Measurements from ENCODE around the gene COL4A3.

COL4A3 gene

DNA sequence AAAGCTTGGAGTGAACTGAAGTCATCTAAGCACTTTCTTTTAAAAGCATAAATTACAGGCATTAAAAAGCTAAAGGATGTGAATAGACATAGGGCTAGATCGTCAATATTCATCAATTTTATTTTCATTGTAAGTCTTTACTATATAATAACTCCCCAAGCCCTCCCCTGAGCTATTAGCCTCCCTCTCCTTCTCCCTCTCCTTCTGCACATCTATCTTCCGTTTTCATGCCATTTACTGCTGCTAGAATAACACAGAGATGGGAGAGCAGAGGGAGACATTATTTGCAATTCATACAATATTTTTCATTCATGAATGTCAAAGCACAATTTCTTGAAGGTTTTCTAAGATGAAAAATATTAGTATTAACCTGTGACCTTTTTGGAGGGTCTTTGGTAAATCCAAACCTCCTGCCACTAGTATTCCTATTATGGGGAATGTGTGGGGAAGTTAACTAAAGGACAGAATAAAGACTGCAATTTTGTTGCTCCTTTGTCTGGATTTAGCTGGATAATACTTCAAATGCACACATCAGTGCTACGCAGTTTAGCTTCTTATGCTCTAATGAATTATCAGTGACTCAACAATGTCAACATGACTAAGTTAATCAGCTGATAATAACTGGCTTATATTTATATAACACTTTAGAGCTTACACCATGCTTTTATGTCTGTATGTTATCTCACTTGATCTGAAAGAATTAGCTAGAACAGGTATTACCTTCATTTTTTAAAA, 132.4 kb downstream of the COL4A3 start:
- DNase-seq, result no peak

DNA sequence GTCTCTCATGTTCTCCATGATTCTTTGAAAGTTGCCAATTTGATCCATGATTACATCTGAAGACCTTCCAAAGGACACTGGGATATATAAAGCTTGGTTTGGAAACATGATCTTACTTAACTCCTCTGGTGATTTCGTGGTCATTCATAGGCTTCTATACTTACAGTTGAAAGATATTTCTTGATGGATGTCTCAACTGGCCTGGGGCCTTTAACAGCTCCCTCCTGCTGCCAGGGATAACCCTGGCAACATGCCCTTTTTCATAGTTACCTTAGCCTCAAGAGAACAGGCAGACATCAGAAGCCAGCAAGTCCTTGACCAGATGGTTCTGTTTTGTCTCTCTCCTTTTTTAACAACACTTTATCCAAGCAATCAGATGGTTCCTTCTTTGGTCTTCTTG, 137.1 kb downstream of the COL4A3 start:
- DNase-seq, result no peak

- no peak for DNase-seq
Measured at GRCh38 chr2:227308784-227309183, 144.4 kb downstream of the COL4A3 start.

DNA sequence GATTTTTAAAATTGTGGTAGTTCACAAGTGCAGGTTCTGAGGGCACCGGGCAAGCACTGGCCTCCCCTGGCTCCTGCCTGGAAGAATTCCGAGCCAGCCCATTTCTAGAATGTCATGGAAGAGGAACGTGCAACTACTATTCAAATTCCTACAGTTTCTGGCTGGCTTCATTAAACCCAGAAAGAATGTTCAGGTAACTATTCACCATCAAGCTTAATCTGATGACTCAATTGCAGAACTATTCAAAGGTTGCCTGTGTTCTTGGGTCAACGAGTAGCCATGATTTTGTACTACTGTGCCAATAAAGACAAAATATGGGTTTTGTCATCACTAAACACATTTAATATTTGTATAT, 146.3 kb downstream of the COL4A3 start:
- DNase-seq, result no peak

- DNase-seq, result no peak
Measured at GRCh38 chr2:227311861-227312506, 147.6 kb downstream of the COL4A3 start.

DNA sequence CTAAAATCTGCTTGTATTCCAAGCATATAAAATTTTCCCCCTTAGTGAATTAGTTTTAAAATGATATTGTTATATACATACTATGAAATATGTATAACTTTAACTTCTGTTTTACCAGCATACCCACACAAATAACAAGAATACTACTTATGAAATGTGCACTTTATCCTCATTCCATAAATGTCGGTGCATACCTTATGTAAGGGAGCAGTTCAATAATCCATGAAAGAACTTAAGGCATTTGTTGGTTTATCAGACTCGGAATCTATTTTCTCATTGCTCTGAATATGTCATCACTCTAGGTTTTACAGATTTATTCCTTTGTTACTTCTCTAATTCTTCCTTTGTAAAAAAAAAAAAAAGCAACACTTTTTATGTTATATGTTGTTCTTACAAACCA, 148.2 kb downstream of the COL4A3 start:
- DNase-seq, result no peak

GRCh38 chr2:227313310-227313709, 148.9 kb downstream of the COL4A3 start:
- no peak for DNase-seq

GRCh38 chr2:227317834-227318233, 153.4 kb downstream of the COL4A3 start:
- DNase-seq, result no peak

- no peak for DNase-seq
Measured at GRCh38 chr2:227320305-227321094, 156.1 kb downstream of the COL4A3 start.

GRCh38 chr2:227322530-227323205, 158.2 kb downstream of the COL4A3 start:
- no peak for DNase-seq

DNA sequence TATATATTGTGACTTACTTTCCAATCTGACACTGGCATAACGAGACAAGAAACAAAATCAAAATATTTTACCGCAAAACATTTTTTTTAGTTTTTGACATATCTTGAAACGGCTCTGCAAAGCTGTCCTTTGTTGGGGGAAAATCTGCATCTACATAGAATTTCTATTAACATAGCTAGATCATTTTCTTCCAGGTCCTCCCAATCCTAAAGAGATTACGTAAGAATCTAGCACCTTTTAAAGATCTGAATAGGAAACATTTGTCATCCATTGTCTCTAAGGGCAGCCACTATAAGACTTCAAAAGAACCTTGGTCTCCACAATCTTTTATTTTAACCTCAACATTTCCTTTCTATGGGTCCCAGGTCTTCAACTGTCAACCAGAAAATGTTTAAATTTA, 159.4 kb downstream of the COL4A3 start:
- no peak for DNase-seq

DNA sequence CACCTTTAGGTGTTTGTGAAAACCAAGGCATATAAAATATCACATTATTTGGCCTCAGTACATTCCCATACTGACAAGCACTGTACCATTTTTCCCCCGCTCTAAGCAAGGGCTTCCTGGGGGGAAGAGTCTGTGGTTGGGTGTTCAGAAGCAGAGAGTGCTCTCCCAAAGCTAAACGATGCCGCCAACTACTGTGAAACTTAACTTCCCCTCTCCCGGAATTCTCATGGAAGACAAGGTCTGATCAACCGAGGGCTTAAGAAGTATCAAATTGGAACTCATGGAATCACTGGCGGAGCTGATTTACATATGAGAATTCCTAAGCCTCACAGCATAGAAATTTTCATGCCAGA, 160.2 kb downstream of the COL4A3 start:
- DNase-seq, result no peak

GRCh38 chr2:227324995-227325838, 160.8 kb downstream of the COL4A3 start, which contains the start of gene MFF:
MFF (plus strand) TSS chr2:227325251; CDS start chr2:227330666, 5,415 bp downstream.
- peak; percentile 95 for DNase-seq

DNA sequence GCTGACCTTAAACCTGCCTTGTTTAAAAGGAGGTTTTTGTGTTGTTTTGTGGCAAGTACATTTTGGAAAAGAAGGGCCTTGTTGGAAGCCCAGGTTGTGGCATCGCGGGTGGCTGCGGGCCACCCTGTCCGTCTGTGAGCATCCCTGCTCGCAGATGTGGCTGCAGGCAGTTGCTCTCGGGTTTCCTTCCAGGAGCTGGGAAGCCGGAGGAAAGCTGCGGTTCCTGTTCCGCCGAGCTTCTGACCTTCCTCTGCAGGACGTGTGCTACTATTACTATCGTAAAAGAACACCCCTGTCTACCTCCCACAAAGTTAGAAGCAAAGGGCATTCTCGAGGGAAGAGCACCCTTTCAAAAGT, 161.4 kb downstream of the COL4A3 start:
- peak; percentile 2 for DNase-seq

DNA sequence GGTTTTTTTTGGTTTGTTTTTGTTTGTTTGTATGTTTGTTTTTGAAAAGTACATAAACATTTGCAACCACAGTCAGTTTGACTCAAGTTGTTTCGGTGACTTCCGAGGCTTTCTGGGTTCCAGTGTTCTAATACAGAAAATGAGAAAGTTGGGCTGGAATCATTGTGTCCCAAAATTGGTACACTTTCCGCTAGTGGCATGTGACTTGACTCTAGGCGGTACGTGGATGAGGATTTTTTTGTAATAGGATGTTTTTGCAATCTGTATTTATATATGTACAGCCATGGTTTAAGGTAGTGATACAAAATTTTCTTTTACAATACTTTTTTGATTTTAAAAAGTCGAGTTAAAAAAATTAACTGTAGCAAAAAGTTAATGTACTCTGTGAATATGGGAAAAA, 162.4 kb downstream of the COL4A3 start:
- DNase-seq, result no peak

- DNase-seq, result no peak
Measured at GRCh38 chr2:227335713-227336112, 171.3 kb downstream of the COL4A3 start.

GRCh38 chr2:227337442-227337841, 173.0 kb downstream of the COL4A3 start:
- DNase-seq, result no peak

- no peak for DNase-seq
Measured at GRCh38 chr2:227339098-227339599, 174.7 kb downstream of the COL4A3 start.

DNA sequence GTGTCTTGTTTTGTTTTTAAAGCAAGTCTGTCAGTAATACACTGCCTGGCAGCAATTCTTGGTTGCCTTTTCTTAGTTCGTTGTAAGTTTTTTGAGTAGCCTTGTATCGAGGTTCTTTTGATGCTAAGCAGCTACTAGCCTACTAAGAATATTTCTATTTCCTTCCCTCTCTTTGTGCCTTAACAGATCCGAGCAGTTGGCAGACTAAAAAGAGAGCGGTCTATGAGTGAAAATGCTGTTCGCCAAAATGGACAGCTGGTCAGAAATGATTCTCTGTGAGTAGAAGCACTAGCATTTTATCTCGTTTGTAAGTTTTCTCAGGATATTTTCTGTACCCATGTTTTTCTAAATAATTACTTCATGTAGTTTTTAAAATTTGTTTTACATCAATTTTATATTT, 175.7 kb downstream of the COL4A3 start:
- no peak for DNase-seq

DNA sequence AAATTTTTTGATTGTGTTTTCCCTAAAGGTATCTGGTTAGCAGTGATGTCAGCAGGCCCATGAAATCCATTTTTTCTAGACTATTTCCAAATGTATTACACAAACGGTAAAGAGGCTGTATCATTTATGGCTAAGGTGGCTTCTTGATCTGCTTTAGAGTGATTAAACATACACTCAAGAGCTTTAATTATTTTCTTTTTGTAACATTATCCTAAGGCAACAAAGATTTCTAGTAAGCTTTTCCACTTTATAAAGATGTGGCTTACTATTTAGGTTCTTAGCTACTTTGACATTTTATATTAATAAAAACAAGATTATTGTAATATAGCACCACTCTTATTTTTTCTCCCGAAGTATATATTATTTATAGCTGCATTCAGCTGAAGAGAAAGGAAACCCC, 177.1 kb downstream of the COL4A3 start:
- DNase-seq, result no peak

DNA sequence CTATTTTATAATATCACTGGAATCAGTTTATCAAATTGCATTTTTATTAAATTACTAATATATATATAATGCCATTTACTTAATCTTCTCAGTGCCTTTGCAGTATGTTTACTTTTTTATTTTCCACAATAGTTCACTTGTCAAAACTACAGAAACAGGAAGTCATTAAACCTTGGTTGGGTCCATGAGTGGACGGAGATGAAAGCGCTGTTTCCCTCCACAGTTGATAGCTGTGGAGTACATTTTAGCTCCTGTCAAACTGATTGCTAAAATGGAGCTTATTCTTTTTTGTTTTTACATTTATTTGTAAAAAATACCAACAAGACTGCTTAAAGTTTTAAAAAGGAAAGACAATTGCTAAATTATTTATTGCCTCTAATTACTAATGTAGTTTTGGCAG, 179.8 kb downstream of the COL4A3 start:
- no peak for DNase-seq

GRCh38 chr2:227347117-227347516, 182.7 kb downstream of the COL4A3 start:
- no peak for DNase-seq
